GM21515 (cell line): ENCODE results near the gene CAMSAP1.

Experiments used
- ATAC-seq: cut with Tn5 transposase; IDR thresholded peaks from one replicate; pipeline ENCODE4 v1.9.1; 2021; ENCODE audit not compliant: unreplicated experiment

CAMSAP1 gene

GRCh38 chr9:135847833-135848232, 59.5 kb downstream of the CAMSAP1 start:
- no peak for ATAC-seq

GRCh38 chr9:135840539-135840938, 66.8 kb downstream of the CAMSAP1 start:
- ATAC-seq, result no peak

GRCh38 chr9:135840107-135840506, 67.2 kb downstream of the CAMSAP1 start:
- ATAC-seq, result no peak

- ATAC-seq, result no peak
These were observed 67.8 kb downstream of the CAMSAP1 start for GRCh38 chr9:135839516-135839915.

GRCh38 chr9:135835131-135835530, 72.2 kb downstream of the CAMSAP1 start:
- no peak for ATAC-seq

GRCh38 chr9:135833864-135834263, 73.5 kb downstream of the CAMSAP1 start:
- ATAC-seq, result no peak

GRCh38 chr9:135830496-135830895, 76.8 kb downstream of the CAMSAP1 start:
- ATAC-seq, result no peak

GRCh38 chr9:135828656-135829055, 78.7 kb downstream of the CAMSAP1 start:
- ATAC-seq, result no peak

- ATAC-seq, result no peak
These were observed 79.3 kb downstream of the CAMSAP1 start for GRCh38 chr9:135827866-135828580.

GRCh38 chr9:135827301-135827700, 80.0 kb downstream of the CAMSAP1 start:
- ATAC-seq, result no peak

GRCh38 chr9:135826188-135826545, 81.2 kb downstream of the CAMSAP1 start:
- ATAC-seq, result no peak

- ATAC-seq, result no peak
These were observed 81.7 kb downstream of the CAMSAP1 start for GRCh38 chr9:135825435-135826187.

- no peak for ATAC-seq
These were observed 84.3 kb downstream of the CAMSAP1 start for GRCh38 chr9:135823036-135823435.

GRCh38 chr9:135822374-135822755, 85.0 kb downstream of the CAMSAP1 start:
- no peak for ATAC-seq

- no peak for ATAC-seq
These were observed 85.5 kb downstream of the CAMSAP1 start for GRCh38 chr9:135821733-135822373.

GRCh38 chr9:135821116-135821515, 86.2 kb downstream of the CAMSAP1 start:
- ATAC-seq, result no peak

- ATAC-seq, result no peak
These were observed 86.7 kb downstream of the CAMSAP1 start for GRCh38 chr9:135820661-135821060.

GRCh38 chr9:135819905-135820304, 87.4 kb downstream of the CAMSAP1 start:
- no peak for ATAC-seq

- no peak for ATAC-seq
These were observed 88.4 kb downstream of the CAMSAP1 start for GRCh38 chr9:135818718-135819475.

- ATAC-seq, result no peak
These were observed 89.2 kb downstream of the CAMSAP1 start for GRCh38 chr9:135817951-135818717.

- ATAC-seq, result no peak
These were observed 90.7 kb downstream of the CAMSAP1 start for GRCh38 chr9:135816651-135816970.
